Hematopoietic multipotent progenitor cell treated with erythropoietin and hydrocortisone succinate and interleukin-3 and kit ligand, for 4 days (in vitro differentiated cells): ENCODE data around the gene FUT6.
"Not testable (repeated sequence)": the region's sequence is repeated elsewhere in the genome, so short reads cannot be mapped to it uniquely, and the experiment has no call there.

Experiments
- DNase-seq: peaks from one replicate; pipeline ENCODE4 v3.0.0-alpha.2; 2015

The FUT6 gene, protein sequence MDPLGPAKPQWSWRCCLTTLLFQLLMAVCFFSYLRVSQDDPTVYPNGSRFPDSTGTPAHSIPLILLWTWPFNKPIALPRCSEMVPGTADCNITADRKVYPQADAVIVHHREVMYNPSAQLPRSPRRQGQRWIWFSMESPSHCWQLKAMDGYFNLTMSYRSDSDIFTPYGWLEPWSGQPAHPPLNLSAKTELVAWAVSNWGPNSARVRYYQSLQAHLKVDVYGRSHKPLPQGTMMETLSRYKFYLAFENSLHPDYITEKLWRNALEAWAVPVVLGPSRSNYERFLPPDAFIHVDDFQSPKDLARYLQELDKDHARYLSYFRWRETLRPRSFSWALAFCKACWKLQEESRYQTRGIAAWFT

DNA sequence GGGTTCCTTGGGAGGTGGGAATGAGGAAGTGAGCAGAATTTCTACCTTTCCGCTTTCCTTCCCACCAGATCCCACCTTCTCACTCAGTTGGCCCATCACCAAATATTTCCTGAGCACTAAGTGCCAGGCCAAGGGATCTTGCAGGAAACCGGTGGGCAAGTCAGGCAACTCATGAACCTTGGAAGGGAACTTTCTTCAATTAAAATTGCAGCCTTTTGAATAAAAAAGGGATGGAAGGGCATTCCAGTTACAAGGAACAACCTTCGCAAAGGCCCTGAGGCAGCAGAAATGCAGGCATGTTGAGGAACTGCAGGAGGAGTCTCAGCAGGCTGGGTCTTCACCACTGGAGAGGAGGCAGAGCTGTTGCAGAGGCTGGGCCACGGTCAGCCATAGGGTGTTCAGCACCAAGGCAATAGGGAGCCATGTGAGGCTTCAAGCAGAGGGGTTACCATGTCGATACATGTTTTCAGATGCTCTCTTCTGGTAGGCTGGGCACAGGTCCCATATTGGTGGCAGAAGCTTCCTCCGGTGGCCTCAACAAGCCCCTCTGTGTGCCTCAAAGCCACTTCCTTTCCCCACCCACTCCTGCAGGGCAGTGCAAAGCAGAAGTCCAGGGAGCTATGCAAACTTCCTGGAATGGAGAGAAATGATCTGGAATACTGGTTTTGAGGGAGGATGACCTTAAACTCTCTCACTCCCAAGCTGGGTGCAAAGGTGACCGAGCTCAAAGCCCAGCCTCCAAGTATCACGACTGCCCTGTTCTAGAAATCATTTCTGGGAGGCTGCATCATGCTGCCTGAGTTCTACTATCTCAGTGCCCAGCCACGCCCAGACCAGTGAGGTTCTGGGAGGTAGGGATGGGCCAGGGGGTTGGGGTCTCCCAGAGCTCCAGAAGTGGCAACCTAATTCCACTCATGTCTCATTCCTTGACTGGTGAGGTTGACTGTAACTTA, at the start of gene FUT6:
Gene FUT6 (minus strand): TSS at position 638 of the 953 bp plus-strand sequence. CDS start 7,135 bp downstream, outside the sequence.
- peak; percentile 57 for DNase-seq

DNA sequence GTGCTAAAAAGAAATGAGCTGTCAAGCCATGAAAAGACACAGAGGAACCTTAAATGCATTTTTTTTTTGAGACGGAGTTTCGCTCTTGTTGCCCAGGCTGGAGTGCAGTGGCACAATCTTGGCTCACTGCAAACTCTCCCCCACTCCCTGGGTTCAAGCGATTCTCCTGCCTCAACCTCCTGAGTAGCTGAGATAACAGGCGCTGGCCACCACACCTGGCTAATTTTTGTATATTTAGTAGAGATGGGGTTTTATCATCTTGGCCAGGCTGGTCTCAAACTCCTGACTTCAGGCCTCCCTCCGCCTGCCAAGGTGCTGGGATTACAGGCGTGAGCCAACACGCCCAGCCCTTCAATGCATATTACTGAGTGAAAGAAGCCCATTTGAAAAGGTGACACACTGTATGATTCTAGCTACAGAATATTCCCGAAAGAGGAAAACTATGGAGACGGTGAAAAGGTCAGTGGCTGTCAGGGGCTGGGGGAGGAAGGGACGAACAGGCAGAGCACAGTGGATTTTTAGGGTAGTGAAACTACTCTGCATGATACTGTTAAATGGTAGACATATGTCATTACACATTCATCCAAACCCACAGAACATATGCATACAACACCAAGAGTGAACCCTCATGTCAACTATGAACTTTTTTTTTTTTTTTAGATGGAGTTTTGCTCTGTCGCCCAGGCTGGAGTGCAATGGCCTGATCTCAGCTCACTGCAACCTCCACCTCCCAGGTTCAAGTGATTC, 44.7 kb upstream of the FUT6 start:
- not testable (repeated sequence) for DNase-seq

DNA sequence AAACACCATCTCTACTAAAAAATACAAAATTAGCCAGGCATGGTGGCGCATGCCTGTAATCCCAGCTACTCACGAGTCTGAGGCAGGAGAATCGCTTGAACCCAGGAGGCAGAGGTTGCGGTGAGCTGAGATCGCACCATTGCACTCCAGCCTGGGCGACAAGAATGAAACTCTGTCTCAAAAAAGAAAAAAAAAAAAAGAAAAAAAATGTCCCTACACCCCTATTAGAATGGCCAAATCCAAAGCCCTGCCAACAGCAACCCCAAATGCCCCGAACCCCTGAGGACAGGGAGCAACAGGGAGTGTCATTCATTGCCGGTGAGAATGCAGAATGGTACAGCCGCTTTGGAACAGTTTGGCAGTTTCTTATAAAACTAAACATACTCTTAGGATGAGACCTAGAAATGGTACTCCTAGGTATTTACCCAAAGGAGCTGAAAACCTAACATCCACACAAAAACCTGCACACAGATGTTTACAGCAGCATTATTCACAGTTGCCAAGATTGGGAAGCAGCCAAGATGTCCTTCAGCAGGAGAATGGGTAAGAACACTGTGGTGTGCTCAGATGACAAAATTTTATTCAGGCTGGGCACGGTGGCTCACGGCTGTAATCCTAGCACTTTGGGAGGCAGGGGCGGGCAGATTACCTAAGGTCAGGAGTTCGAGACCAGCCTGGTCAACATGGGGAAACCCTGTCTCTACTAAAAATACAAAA, 43.8 kb upstream of the FUT6 start:
- DNase-seq: not testable (repeated sequence)

GRCh38 chr19:5882421-5882968, 43.0 kb upstream of the FUT6 start:
- no peak for DNase-seq

- DNase-seq: no peak
Observed at GRCh38 chr19:5881543-5882299, 42.2 kb upstream of the FUT6 start.

DNA sequence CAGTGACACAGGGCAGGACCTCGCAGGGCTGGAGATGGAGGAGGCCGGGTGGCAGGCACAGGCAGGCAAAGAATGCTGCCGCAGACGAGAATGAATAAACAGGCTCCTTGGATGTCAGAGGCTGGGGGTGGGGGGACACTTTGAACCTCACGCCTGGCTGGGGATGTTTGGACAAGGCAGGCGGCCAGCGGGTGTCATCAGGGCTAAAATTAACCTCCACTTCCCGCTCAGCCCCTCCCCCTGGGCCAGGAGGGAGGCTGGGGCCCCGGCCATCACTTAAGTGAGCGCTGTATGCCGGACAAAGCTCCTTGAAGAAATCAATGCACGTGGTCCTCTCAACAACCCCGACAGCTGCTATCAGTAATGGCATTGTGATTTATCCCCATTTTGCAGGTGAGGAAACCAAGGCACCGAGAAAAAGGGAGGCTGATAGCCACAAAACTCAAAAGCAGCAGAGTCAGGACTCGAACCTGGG, 41.1 kb upstream of the FUT6 start:
- no peak for DNase-seq

DNA sequence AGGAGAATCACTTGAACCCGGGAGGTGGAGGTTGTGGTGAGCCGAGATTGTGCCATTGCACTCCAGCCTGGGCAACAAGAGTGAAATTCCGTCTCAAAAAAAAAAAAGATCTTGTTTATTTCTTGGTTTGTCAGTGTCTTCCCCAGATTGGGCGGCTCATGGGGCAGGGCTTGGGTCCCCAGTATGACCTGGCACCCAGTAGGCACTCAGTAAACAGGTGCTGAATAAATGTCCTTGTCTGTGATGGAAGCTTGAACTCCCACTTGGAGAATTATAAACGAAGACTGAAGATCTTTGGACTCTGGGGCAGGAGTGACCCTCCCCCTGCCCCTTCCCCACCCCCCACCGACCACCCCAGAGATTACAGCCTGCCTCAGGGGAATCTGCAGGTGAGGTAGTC, 40.7 kb upstream of the FUT6 start:
- no peak for DNase-seq

DNA sequence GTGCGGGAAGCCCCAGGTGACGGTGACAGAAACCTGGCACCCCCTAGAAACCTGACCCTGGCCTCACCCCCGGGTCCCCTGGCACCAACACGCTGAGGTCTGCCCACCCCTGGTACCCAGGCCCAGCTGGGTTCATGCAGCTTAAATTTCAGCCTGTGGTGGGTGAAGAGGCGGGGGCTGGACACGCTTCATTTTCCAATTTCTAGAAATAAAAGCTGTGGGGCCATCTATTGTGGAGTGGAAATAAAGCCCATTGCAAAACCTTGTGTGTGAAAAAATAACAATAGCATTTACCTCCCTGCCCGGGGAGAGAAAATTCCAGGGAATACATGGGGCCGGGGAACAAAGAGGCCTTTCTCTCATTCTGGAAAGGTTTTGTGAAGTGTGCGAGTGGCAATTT, 38.4 kb upstream of the FUT6 start:
- no peak for DNase-seq

- no peak for DNase-seq
Observed at GRCh38 chr19:5877427-5877826, 37.9 kb upstream of the FUT6 start.

DNA sequence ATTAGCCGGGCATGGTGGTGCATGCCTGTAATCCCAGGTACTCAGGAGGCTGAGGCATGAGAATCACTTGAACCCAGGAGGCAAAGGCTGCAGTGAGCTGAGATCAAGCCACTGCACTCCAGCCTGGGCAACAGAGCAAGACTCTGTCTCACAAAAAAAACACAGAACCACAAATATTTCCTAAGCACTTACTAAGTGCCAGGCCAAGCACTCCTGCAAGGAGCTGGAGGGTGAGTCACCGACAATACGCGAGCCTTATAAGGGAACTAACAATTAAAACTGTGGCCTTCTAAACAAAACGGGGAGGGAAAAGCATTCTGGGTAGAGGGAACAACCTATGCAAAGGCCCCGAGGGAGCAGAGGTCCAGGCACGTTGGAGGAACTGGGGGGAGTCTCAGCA, 35.0 kb upstream of the FUT6 start:
- not testable (repeated sequence) for DNase-seq

- no peak for DNase-seq
Observed at GRCh38 chr19:5873617-5874199, 34.2 kb upstream of the FUT6 start.

DNA sequence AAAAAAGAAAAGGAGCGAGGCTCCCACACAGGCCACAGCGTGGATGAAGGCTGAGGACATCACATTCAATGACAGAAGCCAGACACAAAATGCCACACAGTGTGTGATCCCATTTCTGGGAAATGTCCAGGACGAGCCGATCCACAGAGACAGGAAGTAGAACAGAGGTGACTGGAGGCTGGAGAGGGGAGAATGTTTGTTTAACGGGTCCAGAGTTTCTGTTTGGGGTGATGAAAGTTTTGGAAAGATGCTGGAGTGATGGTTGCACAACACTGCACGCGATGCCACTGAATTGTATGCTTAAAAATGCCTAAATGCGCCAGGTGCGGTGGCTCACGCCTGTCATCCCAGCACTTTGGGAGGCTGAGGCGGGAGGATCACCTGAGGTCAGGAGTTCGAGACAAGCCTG, 31.5 kb upstream of the FUT6 start:
- DNase-seq: no peak

- no peak for DNase-seq
Observed at GRCh38 chr19:5867201-5868136, 28.0 kb upstream of the FUT6 start.

GRCh38 chr19:5865772-5866171, 26.3 kb upstream of the FUT6 start:
- no peak for DNase-seq

- DNase-seq: no peak
Observed at GRCh38 chr19:5864725-5865486, 25.4 kb upstream of the FUT6 start.

GRCh38 chr19:5864013-5864720, 24.7 kb upstream of the FUT6 start:
- no peak for DNase-seq

DNA sequence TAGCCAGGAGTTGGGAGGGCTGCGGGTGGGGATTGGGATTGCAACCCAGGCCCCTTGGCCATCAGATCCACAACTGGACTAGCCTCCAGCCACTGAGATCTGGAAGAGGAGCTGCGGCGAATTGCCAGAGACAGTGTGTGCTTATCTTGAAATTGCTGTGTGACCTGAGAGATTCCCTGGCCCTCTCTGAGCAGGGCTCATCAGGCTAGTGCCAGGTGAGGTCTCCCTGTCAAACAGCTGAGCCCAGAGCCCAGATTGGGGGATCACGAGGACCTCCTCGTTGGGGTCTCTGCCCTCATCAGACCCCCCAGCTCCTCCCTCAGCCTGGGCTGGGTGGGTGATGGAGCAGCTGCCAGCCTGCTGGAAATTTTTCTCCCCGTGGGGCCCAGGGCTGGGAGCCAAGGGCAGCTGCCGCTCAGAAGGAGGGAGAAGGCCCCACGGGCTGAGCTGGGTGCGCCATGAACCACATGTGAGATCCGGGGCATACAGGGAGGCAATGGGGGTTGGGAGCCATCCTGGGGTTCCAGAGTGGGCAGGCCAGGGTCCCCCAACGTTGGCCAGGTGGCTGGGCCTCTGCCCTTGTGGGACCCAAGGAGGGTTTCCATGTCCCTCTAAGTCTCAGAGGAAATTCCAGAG, 23.6 kb upstream of the FUT6 start:
- no peak for DNase-seq
